GM06990 (cell line): ENCODE measurements around the gene VRK2.

Source experiments
- DNase-seq: peaks from one replicate; pipeline ENCODE4 v3.0.0-alpha.2; 2011; ENCODE audit not compliant: insufficient read length; ENCODE audit errors: extremely low read depth
- H3K27me3 ChIP-seq: replicated peaks from 2 replicates; pipeline ENCODE4 v1.6.0; 2011; ENCODE audit warnings: low read length; ENCODE audit not compliant: control insufficient read depth, insufficient read depth
- H3K36me3 ChIP-seq: 2 replicates; pipeline ENCODE4 v1.5.1; 2011; ENCODE audit warnings: low read length; ENCODE audit not compliant: control insufficient read depth, insufficient read depth
- H3K4me3 ChIP-seq: replicated peaks from 2 replicates; pipeline ENCODE4 v1.5.1; 2011; ENCODE audit warnings: low read depth, mild to moderate bottlenecking, control low read depth, low read length
- CTCF ChIP-seq: IDR thresholded peaks from 2 replicates; pipeline ENCODE4 v1.5.1; 2011; ENCODE audit warnings: low read length, control low read depth, mild to moderate bottlenecking, inconsistent platforms; ENCODE audit not compliant: insufficient read depth, poor library complexity, severe bottlenecking

The VRK2 gene

GRCh38 chr2:58033530-58033929, 13.1 kb upstream of the VRK2 start:
- H3K27me3 ChIP-seq: no peaks in the 10 kb centered on the region
- no peak for DNase-seq
- no peak overlapping the region for H3K4me3 ChIP-seq
- TF ChIP-seq CTCF: no peak
- H3K36me3 ChIP-seq: no peaks in the 10 kb centered on the region

- DNase-seq: peak; percentile 56
- Histone ChIP-seq H3K4me3 (no peak overlapping the region), H3K27me3 (no peaks in the 10 kb centered on the region), H3K36me3 (no peaks in the 10 kb centered on the region)
- no peak for TF ChIP-seq CTCF
Observed at GRCh38 chr2:58035352-58035751, 11.3 kb upstream of the VRK2 start.

- Histone ChIP-seq H3K36me3 (no peaks in the 10 kb centered on the region), H3K4me3 (no peak overlapping the region; the same call in 1 of the 2 replicates), H3K27me3 (no peaks in the 10 kb centered on the region)
- no peak for DNase-seq
- TF ChIP-seq CTCF: no peak
Observed at GRCh38 chr2:58039170-58039611, 7.4 kb upstream of the VRK2 start.

GRCh38 chr2:58042486-58042970, 4.1 kb upstream of the VRK2 start:
- Histone ChIP-seq H3K36me3 (no peaks in the 10 kb centered on the region), H3K27me3 (no peaks in the 10 kb centered on the region), H3K4me3 (no peak overlapping the region)
- no peak for TF ChIP-seq CTCF
- no peak for DNase-seq

GRCh38 chr2:58044145-58044544, 2.5 kb upstream of the VRK2 start:
- Histone ChIP-seq H3K27me3 (no peaks in the 10 kb centered on the region), H3K36me3 (no peaks in the 10 kb centered on the region), H3K4me3 (no peak overlapping the region)
- no peak for TF ChIP-seq CTCF
- no peak for DNase-seq

GRCh38 chr2:58045580-58046334, 849 bp upstream of the VRK2 start:
- no peak for TF ChIP-seq CTCF
- H3K27me3 ChIP-seq: no peaks in the 10 kb centered on the region
- no peak for DNase-seq
- H3K36me3 ChIP-seq: no peaks in the 10 kb centered on the region; the same call in 1 of the 2 replicates
- peak overlapping the region; percentile 80 for H3K4me3 ChIP-seq
